HL-60/S4 treated with phorbol 12-myristate 13-acetate at 8.2 ng/mL for 4 days and 3 days (cell line): Measurements from ENCODE around the gene NIM1K.
"Not testable (repeated sequence)": the region's sequence is repeated elsewhere in the genome, so short reads cannot be mapped to it uniquely, and the experiment has no call there.

Experiments
- in situ Hi-C: fragments of 300-500 bp; cut with MboI; formaldehyde crosslinking; loops from 2 replicates; pipeline ENCODE4 v1.15.0; 2022; ENCODE audit warnings: low sequenced_read_pairs

NIM1K gene

DNA sequence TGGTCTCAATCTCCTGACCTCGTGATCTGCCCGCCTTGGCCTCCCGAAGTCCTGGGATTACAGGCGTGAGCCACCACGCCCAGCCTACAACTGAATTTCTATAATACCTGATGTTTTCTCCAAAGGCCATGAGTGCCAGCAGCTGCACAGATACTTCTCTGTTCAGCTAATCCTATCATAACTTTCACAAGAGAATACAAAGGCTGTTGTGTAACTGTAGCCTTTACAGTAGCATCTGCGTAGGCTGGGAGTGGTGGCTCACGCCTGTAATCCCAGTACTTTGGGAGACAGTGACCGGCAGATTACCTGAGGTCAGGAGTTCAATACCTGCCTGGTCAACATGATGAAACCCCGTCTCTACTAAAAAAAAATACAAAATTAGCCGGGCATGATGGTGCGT lies 8.9 kb upstream of the NIM1K start:
- in situ Hi-C loops = not testable (repeated sequence)

GRCh38 chr5:43190755-43191603 lies 1.0 kb upstream of the NIM1K start:
- in situ Hi-C loops = no loop called here

- in situ Hi-C loops = no loop called here
Measured at GRCh38 chr5:43192558-43193180, 644 bp downstream of the NIM1K start.

GRCh38 chr5:43193181-43193893 lies 1.3 kb downstream of the NIM1K start:
- in situ Hi-C loops = no loop called here

GRCh38 chr5:43193894-43194265 lies 1.9 kb downstream of the NIM1K start:
- in situ Hi-C loops = no loop called here

DNA sequence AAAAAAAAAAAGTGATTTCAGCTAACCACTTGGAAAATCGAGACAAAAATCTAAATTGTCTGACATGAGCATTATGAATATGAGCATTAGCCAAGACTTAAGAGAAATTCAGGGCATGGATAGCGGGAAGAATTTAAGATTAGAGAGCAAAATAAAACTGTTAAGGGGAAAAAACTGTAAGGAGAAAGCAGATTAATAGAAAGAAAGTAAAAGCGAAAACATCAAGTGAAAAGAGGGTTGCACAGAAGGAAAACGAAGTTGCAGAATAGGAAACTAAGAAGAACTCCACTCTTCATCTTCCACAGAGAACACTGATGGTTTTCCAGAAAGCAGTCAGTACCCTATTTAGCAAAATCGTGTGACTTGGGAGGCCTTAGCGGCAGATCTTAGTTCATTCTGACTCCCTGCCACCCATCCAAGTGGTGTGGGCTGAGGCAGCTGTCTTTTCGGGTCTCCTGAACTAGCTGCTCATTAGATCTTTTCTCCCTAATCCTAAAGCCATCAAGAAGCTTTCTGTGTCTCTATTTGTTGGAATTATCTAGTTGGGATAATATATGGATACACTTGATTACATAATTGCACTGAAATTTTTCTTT lies 3.7 kb downstream of the NIM1K start:
- in situ Hi-C loops = no loop called here

GRCh38 chr5:43197535-43197934 lies 5.5 kb downstream of the NIM1K start:
- in situ Hi-C loops = no loop called here

- in situ Hi-C loops = not testable (repeated sequence)
Measured at GRCh38 chr5:43201442-43201841, 9.4 kb downstream of the NIM1K start.

DNA sequence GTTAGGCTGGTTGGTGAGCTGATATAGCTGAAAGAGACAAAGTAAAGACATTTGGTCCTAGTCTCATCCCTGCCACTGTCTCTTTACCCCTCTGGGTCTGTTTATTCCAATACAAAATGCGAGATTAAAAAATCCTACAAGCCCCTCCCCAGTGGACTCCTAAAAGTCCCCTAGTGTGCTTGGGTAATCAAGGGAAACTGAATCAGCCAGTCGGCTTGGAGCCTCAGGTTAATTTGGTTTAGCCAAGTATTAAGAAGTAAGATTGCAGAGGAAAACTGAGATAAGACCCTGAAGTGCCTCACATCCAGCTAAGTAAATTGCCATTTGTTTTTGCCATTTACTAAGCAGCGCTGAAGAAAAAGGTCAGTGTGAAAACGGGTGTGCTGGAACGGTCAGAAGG lies 10.4 kb downstream of the NIM1K start:
- in situ Hi-C loops = no loop called here

- in situ Hi-C loops = no loop called here
Measured at GRCh38 chr5:43203373-43203772, 11.3 kb downstream of the NIM1K start.

- in situ Hi-C loops = no loop called here
Measured at GRCh38 chr5:43204958-43205357, 12.9 kb downstream of the NIM1K start.

DNA sequence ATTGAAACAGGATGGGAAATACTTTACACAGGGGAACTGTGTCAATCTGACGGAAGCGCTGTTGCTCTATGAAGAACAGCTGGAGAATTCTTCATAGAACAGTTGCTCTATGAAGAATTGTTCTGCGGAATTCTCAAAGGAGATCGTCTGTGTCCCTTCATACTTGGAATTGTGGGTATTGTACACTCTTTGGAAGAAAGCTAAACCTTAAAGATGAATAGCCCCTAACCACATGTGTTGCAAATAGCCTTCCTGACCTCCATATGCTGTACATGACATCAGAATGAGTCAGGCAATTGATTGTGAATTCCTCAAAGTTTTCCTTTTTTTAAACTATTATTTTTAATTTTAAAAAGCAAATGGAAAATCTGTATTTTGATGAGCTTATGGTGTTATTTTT lies 15.6 kb downstream of the NIM1K start:
- in situ Hi-C loops = no loop called here

DNA sequence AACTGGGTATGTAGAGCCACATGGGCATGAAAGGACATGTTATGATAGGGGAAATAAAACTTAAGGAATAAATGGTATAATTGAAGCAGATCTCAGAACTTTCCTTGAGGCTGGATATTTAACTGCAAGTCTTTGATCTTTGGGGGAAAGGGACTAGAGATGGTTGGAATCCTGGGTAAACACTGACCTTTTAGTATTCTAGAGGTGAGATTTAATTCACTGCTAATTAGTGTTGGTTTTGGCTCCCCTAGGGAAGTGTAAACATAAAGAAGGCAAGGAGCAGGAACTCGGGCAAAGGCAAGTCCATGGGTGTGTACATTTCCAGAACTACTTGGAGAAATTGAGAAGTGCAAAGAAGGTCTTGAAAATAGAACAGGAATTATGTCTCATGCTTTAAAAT lies 16.6 kb downstream of the NIM1K start:
- in situ Hi-C loops = no loop called here

GRCh38 chr5:43209060-43209459 lies 17.0 kb downstream of the NIM1K start:
- in situ Hi-C loops = no loop called here

GRCh38 chr5:43209833-43210232 lies 17.8 kb downstream of the NIM1K start:
- in situ Hi-C loops = no loop called here

DNA sequence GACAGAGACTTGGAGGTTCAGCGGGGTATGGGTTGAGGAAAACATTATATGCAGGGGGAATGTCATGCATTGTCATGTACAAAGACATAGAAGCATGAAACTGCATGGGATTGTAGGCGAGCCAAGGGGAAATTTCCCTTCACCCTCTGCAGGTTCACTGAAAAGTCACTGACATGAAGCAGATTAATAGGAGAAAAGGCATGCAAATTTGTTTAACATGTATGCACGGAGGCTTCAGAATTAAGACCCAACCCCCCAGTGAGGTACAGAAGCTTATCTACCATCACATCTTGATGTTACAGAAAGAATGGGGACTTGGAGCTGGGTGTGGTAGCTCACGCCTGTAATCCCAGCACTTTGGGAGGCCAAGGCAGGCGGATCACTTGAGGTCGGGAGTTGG lies 18.5 kb downstream of the NIM1K start:
- in situ Hi-C loops = no loop called here

GRCh38 chr5:43213951-43214350 lies 21.9 kb downstream of the NIM1K start:
- in situ Hi-C loops = no loop called here

DNA sequence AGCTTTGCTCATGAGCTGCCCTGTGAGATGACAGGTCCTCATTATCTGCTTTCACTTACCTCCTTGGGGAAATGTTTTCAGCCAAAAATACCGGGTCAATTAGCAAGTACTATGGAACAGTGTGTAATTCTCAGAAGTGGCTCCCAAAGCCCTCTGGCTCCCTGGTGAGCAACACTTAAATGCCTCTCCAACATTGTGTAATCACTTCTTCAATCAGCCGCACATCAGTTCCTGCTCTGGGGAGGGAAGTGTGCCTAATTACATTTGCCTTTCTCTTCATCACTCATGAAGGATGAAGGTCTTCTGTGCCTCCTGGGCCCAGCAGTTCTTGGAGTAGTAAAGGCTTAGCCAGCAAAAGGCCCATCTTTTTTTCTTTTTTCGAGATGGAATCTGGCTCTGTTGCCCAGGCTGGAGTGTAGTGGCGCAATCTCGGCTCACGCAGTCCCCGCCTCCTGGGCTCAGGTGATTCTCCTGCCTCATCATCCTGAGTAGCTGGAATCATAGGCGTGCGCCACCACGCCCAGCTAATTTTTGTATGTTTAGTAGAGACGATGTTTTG lies 23.1 kb downstream of the NIM1K start:
- in situ Hi-C loops = no loop called here

DNA sequence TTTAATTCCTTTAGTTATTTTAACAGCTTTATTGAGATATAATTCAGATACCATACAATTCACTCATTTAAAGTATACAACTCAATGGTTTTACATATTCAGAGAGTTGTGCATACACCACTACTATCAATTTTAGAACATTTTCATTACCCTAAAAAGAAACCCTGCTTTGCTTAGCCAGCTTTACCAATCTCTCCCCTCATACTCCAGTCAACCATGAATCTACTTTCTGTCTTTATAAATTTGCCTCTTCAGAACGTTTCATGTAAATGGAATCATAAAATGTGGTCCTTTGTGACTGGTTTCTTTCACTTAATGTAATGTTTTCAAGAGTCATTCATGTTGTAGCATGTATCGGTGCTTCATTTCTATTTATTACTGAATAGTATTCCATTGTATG lies 24.9 kb downstream of the NIM1K start:
- in situ Hi-C loops = no loop called here

DNA sequence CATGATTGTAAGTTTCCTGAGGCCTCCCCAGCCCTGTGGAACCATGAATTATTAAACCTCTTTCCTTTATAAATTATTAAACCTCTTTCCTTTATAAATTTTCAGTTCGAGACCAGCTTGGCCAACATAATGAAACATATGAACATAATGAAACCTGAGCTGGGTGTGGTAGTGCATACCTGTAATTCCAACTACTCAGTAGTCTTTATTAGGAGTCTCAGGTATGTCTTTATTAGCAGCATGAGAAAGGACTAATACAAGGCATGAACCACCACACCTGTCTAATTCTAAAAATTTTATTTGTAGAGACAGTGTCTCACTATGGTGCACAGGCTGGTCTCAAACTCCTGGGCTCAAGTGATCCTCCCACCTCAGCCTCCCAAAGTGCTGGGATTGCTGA lies 27.1 kb downstream of the NIM1K start:
- in situ Hi-C loops = no loop called here

GRCh38 chr5:43221502-43221901 lies 29.5 kb downstream of the NIM1K start:
- in situ Hi-C loops = no loop called here
